ENCODE measurements around the gene SERTAD2.

Gene SERTAD2

DNA sequence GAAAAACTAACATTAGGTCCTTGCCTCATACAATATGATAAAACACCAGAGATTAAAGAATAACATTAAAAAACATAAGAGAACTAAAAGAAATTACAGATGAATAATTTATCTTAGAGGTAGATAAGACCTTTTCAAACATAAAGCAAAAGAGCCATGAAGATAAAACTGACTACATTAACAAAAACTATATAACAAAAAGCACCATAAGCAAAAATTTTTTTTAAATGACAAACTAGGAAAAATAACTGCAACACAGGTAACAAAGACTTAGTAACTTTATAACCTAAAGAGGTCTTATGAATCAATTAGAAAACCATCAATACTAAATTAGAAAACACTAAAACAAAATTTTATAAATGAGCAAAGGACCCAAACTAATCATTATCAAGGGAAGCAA, 16.3 kb upstream of the SERTAD2 start:
- DNase-seq, result no peak

DNA sequence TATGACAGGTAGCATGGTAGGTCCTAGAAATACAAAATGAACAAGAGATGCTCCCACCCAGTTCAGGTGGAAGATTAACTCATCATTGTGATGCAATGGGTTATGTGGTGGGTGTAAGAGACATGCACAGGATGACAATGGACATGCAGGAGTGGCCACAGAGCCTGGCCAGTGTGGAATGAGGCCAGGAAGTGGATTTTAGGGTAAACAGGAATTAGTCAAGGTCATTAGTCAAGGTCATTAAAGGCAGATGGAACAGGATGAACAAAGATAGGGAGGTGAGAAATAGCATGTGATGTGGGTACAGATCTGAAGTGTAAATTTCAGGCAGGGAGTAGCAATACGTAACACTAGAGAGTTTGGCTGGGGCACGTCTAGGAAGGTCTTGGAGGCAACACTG, 15.6 kb upstream of the SERTAD2 start:
- no peak for DNase-seq

DNA sequence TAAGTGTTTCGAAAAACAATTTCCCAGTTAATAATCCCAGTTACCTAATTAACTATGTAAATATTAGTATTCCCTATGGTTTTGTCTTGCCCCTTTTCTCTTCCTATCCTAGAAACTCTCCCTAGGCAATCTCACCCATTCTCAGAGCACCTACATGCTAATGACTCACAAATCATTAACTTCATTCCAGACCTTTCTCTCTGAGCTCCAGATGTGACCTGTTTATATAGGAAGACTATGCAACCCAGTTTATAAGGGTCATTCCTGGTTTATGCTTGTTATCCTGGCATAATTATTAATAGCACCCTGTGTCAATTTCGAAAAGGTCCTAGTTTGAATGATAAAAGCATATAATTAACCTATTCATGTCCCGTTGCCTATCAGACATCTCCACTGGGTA, 14.8 kb upstream of the SERTAD2 start:
- no peak for DNase-seq

DNA sequence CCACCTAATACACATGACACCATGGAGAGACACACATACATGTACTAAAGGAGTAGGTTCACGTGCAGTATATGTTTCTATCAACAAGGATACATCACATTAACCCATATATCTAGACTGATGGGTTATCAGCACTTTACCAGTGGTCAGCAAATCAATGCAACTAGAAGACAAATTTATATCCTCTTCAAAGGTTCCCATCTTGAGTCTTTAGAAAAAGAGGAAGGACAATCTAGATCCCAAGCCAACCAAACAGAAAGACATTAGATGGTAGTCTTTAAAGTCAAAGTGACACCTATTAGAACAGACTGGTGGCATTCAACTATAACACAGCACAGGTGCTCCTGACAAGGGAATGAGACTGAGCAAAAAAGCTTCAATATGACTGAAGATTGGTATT, 13.8 kb upstream of the SERTAD2 start:
- no peak for DNase-seq

DNA sequence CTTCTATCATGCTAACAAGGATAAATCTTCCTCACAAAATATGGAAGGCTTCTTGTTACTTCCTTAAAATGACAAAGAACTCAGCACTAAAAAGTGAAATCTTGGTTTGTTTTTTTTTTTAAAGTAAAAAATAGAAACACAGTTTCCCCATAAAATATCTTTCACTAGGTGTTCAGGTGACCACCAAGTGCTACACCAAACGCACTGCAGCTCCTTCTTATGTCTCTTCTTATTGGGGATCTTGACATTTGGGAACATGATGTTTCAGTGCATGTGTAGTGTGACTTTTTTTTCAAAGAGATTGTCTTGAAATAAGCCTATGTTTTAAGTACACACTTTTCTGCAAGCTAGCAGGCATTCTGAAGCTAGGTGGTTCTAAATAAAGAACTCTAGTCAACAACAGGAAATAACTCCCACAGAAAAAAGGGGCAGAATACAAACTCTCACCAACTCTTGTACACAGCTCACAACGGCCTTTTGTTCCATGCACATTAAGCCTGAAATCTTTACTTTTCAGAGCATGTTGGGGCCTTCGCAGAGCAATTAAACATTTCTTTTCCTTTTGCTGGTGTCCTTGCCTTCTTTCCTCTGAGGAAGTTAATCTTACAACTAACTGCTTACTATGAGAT, 13.2 kb upstream of the SERTAD2 start:
- DNase-seq, result no peak

DNA sequence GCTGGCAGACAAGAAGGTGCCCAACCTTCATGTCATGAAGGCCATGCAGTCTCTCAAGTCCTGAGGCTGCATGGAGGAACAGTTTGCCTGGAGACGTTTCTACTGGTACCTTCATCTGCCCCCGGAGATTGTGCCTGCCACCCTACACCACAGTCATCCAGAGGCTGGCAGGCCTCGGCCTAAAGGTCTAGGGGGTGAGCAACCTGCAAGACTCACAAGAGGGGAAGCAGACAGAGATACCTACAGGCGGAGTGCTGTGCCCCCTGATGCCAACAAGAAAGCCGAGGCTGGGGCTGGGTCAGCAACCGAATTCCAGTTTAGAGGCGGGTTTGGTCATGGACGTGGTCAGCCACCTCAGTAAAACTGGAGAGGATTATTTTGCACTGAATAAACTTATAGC, 12.0 kb upstream of the SERTAD2 start:
- no peak for DNase-seq

DNA sequence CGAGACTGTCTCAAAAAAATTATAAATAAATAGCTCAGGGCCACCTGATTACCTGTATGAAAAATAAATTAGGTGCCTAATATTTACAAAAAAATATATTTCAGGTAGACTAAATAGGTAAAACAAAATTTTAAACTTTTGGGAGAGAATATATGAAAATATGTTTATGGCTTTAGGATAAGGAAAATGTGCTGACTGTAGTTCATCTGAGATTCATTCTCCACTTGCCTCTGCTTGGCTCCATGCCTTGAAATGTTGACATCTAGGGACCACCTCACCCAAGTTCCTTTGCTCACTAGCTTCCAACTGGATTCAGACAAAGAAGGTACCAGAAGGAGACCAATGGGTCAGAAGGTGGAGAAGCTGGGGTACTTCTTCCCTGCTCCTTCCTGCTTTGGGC, 9.7 kb upstream of the SERTAD2 start:
- DNase-seq, result no peak

DNA sequence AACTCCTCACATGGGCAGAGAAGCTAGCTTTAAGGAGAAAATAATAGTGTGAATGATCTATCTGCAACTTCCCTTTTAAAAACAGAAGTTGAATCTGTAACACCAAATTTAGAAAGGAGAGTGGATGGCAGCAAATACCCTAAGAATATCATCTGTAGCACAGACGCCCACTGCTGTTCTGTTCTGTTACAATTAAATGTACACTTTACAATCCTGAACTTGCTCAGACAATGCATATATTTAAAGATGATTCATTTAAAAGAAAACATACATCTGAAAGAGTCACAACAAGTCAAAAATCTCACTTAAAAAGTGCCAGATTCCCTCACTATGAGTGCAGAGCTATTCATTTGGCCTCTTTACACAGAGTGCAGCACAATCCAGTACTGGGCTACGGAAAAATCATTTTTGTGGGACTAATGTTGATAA, 8.0 kb upstream of the SERTAD2 start:
- no peak for DNase-seq

DNA sequence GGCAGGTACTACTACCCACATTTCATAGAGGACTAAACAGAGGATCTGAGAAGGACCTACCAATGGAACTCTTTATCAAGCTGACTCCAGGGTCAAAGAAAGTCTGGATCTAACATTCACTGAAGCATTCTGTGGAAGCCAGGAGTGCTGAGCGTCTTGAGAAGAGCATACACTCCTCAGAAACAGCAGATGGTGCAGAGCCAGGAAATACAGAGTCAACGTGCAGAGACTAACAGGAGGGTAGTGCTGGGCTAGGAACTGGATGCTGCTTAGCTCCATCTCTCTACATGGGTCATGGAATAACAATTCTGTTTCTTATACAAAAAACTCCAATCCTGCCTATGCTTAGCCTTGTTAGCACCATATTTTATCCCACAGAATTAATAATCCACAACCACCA, 5.5 kb upstream of the SERTAD2 start:
- DNase-seq, result no peak

DNA sequence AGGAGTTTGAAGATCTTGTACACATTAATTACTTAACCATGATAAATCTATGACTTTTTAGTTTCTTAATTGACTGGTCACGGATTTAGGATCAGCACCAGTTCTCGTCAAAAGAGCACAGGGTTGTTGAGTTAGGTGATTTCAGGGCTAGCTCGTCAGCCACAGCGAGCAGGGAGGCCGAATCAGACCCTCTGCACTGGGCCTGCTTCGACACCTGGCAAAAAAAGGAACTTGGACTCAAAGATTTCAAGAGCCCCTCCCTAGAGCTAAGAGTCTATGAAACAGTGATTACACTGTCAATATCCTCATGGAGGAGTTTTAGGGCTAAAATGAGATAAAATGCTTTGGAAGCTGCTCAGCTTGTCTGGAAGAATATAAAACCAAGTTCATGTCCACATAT, 4.6 kb upstream of the SERTAD2 start:
- no peak for DNase-seq

DNA sequence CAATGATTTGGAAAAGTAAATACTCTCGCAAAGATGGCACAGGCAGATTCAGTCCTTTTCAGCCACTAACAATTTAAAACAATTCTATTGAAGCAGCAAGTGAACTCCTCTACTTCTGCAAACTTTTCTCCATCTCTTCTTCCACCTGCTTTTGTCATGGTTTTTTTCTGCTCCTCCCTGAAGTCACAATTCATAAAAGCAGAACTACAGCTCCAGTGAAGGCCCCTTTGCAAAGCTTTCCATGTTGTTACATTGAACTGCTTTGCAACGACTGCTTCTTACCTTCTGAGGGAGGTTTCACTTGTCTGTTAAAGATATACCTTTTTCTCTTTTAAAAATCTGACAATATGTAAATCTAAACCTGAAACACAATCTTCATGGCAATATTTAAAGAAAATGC, 3.7 kb upstream of the SERTAD2 start:
- no peak for DNase-seq

DNA sequence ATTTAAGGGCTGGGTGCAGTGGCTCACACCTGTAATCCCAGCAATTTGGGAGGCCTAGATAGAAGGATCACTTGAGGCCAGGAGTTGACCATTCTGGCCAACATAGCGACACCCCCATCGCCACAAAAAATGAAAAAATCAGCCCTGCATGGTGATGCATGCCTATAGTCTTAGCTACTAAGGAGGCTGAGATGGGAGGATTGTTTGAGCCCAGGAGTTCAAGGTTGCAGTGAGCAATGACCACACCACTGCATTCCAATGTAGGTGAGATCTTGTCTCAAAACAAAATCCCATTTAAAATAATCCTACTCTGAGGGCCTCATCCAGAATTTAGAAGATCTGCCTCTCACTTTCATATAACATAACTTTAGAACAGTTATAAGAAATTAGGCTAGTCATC, 2.7 kb upstream of the SERTAD2 start:
- no peak for DNase-seq

DNA sequence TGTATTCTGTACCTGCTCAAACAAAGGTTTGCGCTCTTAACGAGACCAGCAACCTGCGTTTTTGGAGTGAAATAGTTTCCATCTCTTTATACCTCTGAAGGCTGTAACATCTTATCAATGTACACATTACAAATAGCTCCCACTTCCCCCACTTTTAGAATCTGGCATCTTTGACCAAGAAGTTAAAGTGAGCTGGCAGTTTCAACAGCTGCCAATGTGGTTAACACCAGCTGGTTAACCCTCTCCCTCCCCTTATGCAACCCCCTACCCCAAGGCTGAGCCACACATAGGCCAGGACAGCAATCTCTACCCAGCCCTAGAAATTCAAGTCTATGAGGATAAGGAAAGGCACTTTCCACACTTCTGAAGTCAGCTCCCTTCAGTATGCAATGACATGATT, 2.2 kb upstream of the SERTAD2 start:
- DNase-seq, result no peak

DNA sequence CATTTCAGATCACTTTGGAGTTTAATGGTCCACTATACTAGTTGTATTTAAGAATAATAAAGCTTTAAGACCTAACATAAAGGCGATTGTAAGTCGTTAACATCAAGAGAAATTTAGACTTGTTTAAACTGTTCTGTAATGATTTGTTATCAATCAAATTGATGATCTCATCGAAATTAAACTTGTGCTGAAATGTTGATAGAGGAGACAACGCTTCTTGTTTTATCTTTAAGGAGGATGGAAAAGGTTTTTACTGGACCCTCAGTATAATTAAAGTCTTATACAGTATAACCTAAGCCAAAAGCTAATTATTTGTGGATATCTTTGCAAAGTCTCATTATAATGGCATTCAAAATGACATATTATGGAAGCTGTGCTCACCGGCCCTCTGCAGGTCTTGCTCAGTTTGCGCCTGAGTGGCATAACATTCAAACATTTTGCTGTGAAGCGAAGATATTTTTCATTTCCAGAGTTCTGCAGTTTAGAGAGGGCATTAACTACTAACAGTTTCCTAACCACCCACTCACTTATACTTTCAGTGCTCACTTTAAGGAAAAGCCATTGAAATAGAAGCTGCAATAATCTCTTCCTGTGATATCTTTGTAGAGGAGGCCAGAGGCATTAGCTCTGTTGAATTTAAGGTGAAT, 1.4 kb upstream of the SERTAD2 start:
- peak in 1 of 2 experiments; percentile 24 for DNase-seq

DNA sequence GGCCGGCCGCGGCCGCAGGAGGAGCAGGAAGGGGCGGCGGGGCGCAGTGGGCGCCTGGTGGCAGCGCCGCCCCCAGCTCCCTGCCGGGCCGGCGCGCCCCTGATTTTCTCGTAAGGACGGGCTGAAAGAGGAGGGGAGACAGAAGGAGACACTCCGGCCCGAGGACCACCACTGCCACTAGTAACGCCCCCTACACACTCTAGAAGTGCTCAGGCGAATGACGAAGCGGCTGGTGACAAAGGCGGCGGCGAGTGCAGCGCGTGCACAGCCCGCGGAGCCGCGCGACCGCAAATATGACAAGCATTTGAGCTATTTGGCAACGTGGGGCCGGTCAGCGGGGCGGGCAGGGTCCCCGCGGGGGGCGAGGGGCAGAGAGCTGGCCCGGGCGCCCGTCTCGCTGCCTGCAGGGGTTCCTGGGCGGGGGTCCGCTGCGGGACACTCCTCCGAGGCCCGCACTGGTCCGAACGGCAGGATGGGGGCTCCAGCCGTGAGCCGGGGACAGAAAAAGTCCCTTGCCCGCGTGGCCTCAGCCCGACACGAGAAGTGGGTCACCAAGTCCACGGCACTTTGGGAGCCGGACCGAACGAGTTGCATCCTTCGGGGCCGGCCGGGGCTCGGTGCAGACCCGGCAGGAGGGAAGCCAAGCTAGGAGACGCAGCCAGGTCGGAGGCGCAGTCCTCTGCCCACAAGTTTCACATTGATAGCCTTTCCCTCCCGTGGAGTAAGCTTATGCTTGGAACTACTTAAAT, 524 bp upstream of the SERTAD2 start:
- peak; percentile 63 to 77 for DNase-seq

DNA sequence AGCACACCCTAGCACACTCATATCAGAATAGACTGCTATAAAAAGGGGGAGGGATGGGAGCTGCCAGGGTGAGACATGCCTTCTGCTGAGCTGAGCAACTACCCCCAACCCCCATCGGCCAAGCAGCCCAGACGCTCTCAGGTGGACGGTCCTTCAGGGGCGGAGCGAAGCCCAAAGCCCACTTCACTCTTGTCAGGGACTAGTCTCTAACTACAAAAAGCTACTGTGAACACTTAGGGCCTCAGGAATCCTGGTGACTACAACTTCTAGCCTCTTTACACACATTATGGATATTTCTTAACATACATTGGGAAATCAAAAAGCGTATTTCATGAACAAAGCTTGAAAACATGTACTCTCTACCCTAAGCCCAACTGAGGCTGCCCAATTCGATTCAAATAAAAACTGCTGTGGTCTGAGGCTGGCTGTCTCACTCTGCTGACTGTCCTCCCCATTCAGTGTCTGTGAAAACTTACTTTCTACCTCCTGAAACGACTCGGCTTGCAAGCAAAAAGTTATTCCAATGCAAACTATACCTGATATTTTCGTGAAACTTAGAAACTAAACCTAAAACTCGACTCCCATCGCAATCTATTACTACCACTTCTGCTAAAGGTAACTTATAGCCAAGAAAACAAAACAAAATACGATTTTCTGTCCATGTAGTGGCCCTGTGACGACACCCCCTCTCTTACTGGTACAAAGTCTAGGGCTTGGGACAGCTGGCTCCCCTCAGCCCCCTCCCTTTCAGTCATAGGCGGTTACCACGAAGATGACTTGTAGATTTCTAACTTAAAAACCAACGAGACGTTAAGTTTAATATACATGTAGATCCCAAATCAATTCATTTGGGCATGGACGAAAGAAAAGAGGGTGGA, 1.2 kb downstream of the SERTAD2 start:
- DNase-seq, result peak in 1 of 2 experiments; percentile 17

DNA sequence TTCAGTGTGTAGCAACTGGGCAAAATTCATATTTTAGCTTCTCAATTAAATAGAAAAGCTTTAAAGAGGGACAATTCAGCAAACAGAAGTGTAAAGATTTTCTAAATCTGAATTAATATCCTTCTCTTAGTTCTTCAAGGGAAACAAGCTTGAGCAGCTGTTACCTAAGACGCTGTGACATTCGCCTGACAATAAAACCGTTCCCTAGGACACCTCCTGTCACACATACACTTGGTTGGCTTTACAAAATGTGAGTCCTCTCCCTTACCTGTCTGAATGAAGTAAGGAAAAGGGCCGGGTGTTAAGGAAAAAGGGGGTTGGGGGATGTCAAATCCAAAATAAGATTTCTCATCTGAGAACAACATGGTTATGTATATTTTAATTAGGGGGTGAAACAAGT, 2.1 kb downstream of the SERTAD2 start:
- DNase-seq, result no peak

DNA sequence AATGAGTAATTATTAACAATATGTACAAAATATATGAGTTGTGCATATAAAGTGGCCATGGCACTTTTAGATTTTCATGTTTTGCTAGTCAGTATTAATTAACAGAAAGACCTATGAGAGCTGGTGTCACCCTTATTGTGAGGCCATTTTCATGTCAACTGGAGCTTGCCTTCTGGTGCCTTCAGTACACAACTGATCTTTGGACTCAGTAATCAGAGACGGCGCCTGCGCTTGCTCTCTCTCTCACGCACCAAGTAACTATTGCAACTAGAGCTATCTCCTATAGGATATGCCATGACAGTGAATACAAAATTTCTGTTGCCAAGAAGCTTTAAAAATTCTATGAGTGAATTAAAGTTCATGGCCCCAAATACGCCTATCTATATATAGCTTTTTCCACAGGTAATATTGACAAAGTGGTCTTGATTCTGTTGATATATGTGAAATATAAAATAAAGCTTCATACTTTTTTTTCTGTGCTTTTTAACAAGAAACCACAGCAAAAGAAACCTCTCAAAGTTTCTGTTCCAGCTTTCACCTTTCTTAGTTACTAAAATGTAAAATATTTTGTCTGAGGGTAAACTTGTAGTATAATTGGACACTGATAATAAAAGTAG, 2.9 kb downstream of the SERTAD2 start:
- no peak for DNase-seq

DNA sequence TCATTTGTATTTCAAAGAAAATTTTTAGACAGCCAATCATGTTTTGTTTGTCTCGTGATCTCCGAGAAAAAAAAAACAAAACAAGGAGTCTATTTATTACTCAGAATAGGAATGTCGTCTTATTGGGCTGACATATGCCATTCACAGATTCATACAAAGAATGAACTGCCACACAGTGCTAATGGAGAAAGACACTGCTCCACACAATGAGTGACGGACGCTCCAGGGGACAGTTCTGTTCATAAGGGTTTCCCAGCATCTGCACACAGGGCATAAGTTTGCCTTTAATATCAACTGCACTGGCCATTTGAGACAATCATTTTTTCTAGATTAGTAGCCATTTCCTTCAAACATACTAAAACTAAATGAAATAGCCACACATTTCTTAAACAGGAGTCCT, 3.4 kb downstream of the SERTAD2 start:
- no peak for DNase-seq

DNA sequence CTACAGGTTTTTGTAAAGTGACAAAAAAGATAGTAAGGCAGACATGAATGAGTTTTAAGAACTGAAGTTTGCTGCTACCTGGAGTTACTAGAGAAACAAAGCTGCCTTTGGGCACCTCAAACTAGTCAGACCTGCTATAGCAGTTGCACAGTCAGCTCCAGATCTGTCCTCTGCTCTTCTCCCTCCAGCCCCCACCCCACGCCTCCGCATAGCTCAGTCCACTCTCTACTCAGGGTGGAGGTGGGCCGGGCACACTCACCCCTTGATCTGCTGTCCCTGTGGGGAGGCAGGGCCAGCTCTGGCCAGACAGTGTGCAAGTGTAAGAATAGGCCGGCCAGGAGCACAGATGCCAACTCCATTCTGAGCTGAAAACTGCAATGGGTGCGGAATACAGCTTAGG, 4.1 kb downstream of the SERTAD2 start:
- DNase-seq, result no peak

DNA sequence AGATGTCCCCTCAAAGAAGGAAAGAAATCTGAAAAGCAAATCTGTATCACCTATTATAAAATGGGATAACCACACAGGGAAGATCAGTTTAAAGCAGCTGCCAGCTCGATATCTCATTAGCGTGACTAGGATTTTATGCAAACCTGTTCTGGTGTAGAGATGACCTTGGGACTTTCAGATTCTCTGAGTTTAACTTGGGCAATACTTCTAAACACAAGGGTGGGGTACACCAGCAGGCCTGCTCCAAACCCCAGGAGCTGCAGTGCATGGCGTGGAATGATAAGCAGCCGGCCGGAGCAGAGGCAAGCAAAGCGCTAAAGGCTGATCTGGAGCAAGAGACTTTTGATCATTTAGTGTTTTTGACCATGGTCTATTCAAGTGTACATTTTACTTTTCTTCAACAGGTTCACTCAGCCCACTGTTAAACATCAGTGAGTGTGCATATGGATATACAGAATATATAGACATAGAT, 4.7 kb downstream of the SERTAD2 start:
- DNase-seq, result no peak

DNA sequence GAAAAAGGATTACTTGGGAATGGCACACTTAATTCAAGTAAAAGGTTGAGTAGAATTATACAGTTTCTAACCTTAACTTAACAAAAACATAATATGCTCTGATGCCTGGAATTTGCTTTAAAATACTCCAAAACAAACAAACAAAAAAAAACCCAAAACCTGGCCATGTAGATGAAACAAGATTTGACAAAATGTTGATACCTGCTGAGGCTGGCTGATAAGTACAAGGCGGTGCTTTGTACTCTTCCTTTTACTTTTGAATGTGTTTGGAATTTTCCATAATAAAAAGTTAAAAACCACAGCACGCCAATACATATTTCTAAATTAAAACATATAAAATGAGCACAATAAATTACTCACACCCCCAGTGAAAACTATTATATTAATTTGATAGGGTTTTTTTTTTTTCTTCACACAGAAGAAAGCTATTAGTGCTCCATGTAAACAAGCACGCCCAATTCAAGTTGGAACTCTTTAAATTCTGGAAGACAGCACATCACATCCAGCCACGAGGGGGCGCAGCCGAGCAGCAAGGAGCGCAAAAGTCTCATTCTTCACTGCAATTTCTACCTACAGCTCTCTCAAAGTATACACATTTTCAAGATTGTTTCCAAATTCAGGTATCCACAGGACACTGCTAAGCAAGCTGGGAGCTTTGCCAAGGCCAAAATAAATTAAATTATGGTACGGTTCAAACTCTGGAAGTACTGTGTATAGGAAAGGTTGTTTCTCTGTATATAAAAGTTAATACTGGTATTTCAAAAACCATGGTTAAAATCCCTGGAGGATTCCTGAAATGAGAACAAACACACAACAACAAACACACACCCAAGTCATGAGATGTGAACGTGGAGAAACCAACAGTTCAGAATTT, 7.5 kb downstream of the SERTAD2 start:
- DNase-seq, result peak; percentile 67 to 79
